ENCODE data around the gene GPD2.
"Not testable (repeated sequence)": the region's sequence is repeated elsewhere in the genome, so short reads cannot be mapped to it uniquely, and the experiment has no call there.

Gene GPD2

GRCh38 chr2:156592809-156593593 is 156.8 kb downstream of the GPD2 start:
- DNase-seq: no peak

GRCh38 chr2:156593594-156593921 is 157.4 kb downstream of the GPD2 start:
- no peak for DNase-seq

GRCh38 chr2:156598563-156598962 is 162.4 kb downstream of the GPD2 start:
- no peak for DNase-seq

GRCh38 chr2:156600196-156600595 is 164.0 kb downstream of the GPD2 start:
- DNase-seq: no peak

- DNase-seq: no peak
Measured at GRCh38 chr2:156601855-156602551, 165.8 kb downstream of the GPD2 start.

GRCh38 chr2:156602552-156602933 is 166.4 kb downstream of the GPD2 start:
- DNase-seq: no peak

GRCh38 chr2:156615836-156616322 is 179.7 kb downstream of the GPD2 start:
- DNase-seq: no peak

- not testable (repeated sequence) for DNase-seq
Measured at GRCh38 chr2:156618071-156618470, 181.9 kb downstream of the GPD2 start.

GRCh38 chr2:156619021-156619539 is 182.9 kb downstream of the GPD2 start:
- DNase-seq: no peak

- no peak for DNase-seq
Measured at GRCh38 chr2:156622491-156622890, 186.3 kb downstream of the GPD2 start.

- DNase-seq: no peak
Measured at GRCh38 chr2:156625360-156626170, 189.4 kb downstream of the GPD2 start.

GRCh38 chr2:156626931-156627330 is 190.8 kb downstream of the GPD2 start:
- DNase-seq: no peak

- no peak for DNase-seq
Measured at GRCh38 chr2:156630579-156631337, 194.6 kb downstream of the GPD2 start.

GRCh38 chr2:156635646-156636045 is 199.5 kb downstream of the GPD2 start:
- no peak for DNase-seq
